WTC11 (cell line): ENCODE data around the gene PHAX. TPM values are rescaled to one million over a fixed set of nuclear protein-coding genes. Genes with fewer than 3 reads are reported as not detected.

ENCODE experiments used
- ATAC-seq: fragments of 200-7000 bp; cut with Tn5 transposase; 2 replicates; pipeline ENCODE4 v1.10.0; 2021; ENCODE audit warnings: mild to moderate bottlenecking, moderate library complexity
- CTCF ChIA-PET: fragments of 300-600 bp; sonication (Branson Sonifier 250); formaldehyde crosslinking; loops from one replicate; lab custom pipeline; 2021; ENCODE audit warnings: antibody characterized with exemption; lab: Charles Lee
- POLR2A ChIA-PET: fragments of 350-600 bp; sonication (Branson Sonifier 250); formaldehyde crosslinking; loops from one replicate; lab custom pipeline; 2021; ENCODE audit warnings: antibody characterized with exemption; lab: Charles Lee
- DNase-seq: peaks from one replicate; pipeline ENCODE4 v3.0.0; 2021; ENCODE audit warnings: low spot score
- H3K27ac Mint-ChIP-seq: 2 replicates; pipeline ENCODE4 v1.8.0; 2021; ENCODE audit warnings: mixed read lengths
- H3K27me3 Mint-ChIP-seq: 2 replicates; pipeline ENCODE4 v1.8.0; 2021; ENCODE audit warnings: low read depth, mild to moderate bottlenecking, moderate library complexity, mixed read lengths
- H3K36me3 Mint-ChIP-seq: 2 replicates; pipeline ENCODE4 v1.8.0; 2021; ENCODE audit warnings: mixed read lengths
- H3K4me1 Mint-ChIP-seq: 2 replicates; pipeline ENCODE4 v1.8.0; 2022; ENCODE audit warnings: mixed read lengths
- H3K4me3 Mint-ChIP-seq: 2 replicates; pipeline ENCODE4 v1.8.0; 2021; ENCODE audit warnings: mild to moderate bottlenecking, moderate library complexity, mixed read lengths
- H3K9me3 Mint-ChIP-seq: 2 replicates; pipeline ENCODE4 v1.8.0; 2021; ENCODE audit warnings: mixed read lengths
- AR ChIP-seq: fragments of 250-450 bp; sonication (Bioruptor Pico); IDR thresholded peaks from 2 replicates; pipeline ENCODE4 v1.9.0; 2021; ENCODE audit warnings: mild to moderate bottlenecking
- ARID4B ChIP-seq: sonication (generic); formaldehyde crosslinking; IDR thresholded peaks from 2 replicates; pipeline ENCODE4 v1.8.0; 2023; ENCODE audit warnings: missing genetic modification reagents, mild to moderate bottlenecking, borderline replicate concordance
- CTCF ChIP-seq: fragments of 200-600 bp; IDR thresholded peaks from 2 replicates; pipeline ENCODE4 v1.8.0; 2022; ENCODE audit warnings: antibody characterized with exemption
- FOXP4 ChIP-seq: sonication (generic); formaldehyde crosslinking; IDR thresholded peaks from 2 replicates; pipeline ENCODE4 v1.8.0; 2022; ENCODE audit warnings: mild to moderate bottlenecking, missing genetic modification reagents
- IRF2 ChIP-seq: sonication (generic); formaldehyde crosslinking; IDR thresholded peaks from 2 replicates; pipeline ENCODE4 v1.8.0; 2022; ENCODE audit warnings: low read depth, missing genetic modification reagents, borderline replicate concordance
- NFE2L1 ChIP-seq: sonication (generic); formaldehyde crosslinking; IDR thresholded peaks from 2 replicates; pipeline ENCODE4 v1.8.1; 2023; ENCODE audit warnings: missing genetic modification reagents
- OVOL2 ChIP-seq: fragments of 250-450 bp; sonication (Bioruptor Pico); IDR thresholded peaks from 2 replicates; pipeline ENCODE4 v1.9.0; 2021; ENCODE audit warnings: mild to moderate bottlenecking, borderline replicate concordance
- TEAD4 ChIP-seq: sonication (generic); formaldehyde crosslinking; IDR thresholded peaks from 2 replicates; pipeline ENCODE4 v1.8.0; 2022; ENCODE audit warnings: mild to moderate bottlenecking, missing genetic modification reagents
- USF1 ChIP-seq: sonication (generic); formaldehyde crosslinking; IDR thresholded peaks from 2 replicates; pipeline ENCODE4 v1.8.0; 2022; ENCODE audit warnings: mild to moderate bottlenecking, missing genetic modification reagents
- ZNF263 ChIP-seq: sonication (generic); formaldehyde crosslinking; IDR thresholded peaks from 2 replicates; pipeline ENCODE4 v1.8.1; 2022; ENCODE audit warnings: low read depth, mild to moderate bottlenecking, moderate library complexity, missing genetic modification reagents
- ZNF416 ChIP-seq: fragments of 250-450 bp; sonication (Bioruptor Pico); IDR thresholded peaks from 2 replicates; pipeline ENCODE4 v1.9.0; 2021; ENCODE audit warnings: mild to moderate bottlenecking, inconsistent platforms
- ZNF423 ChIP-seq: fragments of 250-450 bp; sonication (Bioruptor Pico); IDR thresholded peaks from 2 replicates; pipeline ENCODE4 v2.1.2; 2022; ENCODE audit warnings: mild to moderate bottlenecking, moderate library complexity
- ZNF512 ChIP-seq: sonication (generic); formaldehyde crosslinking; IDR thresholded peaks from 2 replicates; pipeline ENCODE4 v1.8.1; 2022; ENCODE audit warnings: missing genetic modification reagents, borderline replicate concordance
- total RNA-seq: library from RNA; stranded (reverse); gene quantifications from 3 replicates; pipeline ENCODE4 v1.2.3, GENCODE V29; 2021

PHAX gene
- total RNA-seq, 1 experiment from 2014 or later, result 58.2 TPM

GRCh38 chr5:126651013-126651577 lies 50.3 kb downstream of the PHAX start:
- Mint-ChIP-seq H3K36me3 (no peaks in the 10 kb centered on the region), H3K4me1 (peaks cover 3% of the 10 kb centered on the region)
- no peak for ATAC-seq
- no peak for DNase-seq
- TF ChIP-seq USF1 (CRISPR knock-in tag) (no peak), IRF2 (CRISPR knock-in tag) (no peak), OVOL2 (CRISPR knock-in tag) (no peak), TEAD4 (CRISPR knock-in tag) (no peak), FOXP4 (CRISPR knock-in tag) (no peak)
- TF ChIP-seq, all 79 proteins: peak for 0
- H3K9me3 Mint-ChIP-seq, result peaks cover 3% of the 10 kb centered on the region; the same call in 1 of the 2 replicates
- H3K27ac Mint-ChIP-seq, result no peak overlapping the region
- no peaks in the 10 kb centered on the region for H3K27me3 Mint-ChIP-seq
- ChIA-PET CTCF (no interaction called here), POLR2A (interaction anchor here (0.6 kb wide), 1 partner anchor 875 kb away, joined by 3 read pairs; no protein-coding TSS in a partner anchor)
- no peak overlapping the region for H3K4me3 Mint-ChIP-seq

- H3K27me3 Mint-ChIP-seq, result no peaks in the 10 kb centered on the region
- H3K4me1 Mint-ChIP-seq, result peaks cover 10% of the 10 kb centered on the region
- H3K36me3 Mint-ChIP-seq, result no peaks in the 10 kb centered on the region
- no peaks in the 10 kb centered on the region for H3K9me3 Mint-ChIP-seq
- ATAC-seq (no peak), DNase-seq (no peak)
- no peak overlapping the region; the same call in 1 of the 2 replicates for H3K27ac Mint-ChIP-seq
- ChIA-PET POLR2A (interaction anchor here (0.8 to 1.0 kb wide), 2 partner anchors 95 to 122 kb away, joined by 3 to 4 read pairs; no protein-coding TSS in a partner anchor), CTCF (interaction anchor here (0.8 to 2.7 kb wide), 3 partner anchors 16 to 124 kb away, joined by 3 to 14 read pairs (median 4); partner anchors contain the start of gene LMNB1)
- TF ChIP-seq NFE2L1 (CRISPR knock-in tag) (no peak), ZNF423 (CRISPR knock-in tag) (no peak), CTCF (peak; percentile 67)
- no peak overlapping the region for H3K4me3 Mint-ChIP-seq
Measured at GRCh38 chr5:126656401-126657007, 55.8 kb downstream of the PHAX start.

GRCh38 chr5:126658561-126658960 lies 57.8 kb downstream of the PHAX start:
- no peaks in the 10 kb centered on the region for H3K27me3 Mint-ChIP-seq
- H3K4me3 Mint-ChIP-seq, result no peak overlapping the region
- ChIA-PET POLR2A (interaction anchor here (0.6 to 2.5 kb wide), 2 partner anchors 119 to 138 kb away, joined by 5 to 10 read pairs; no protein-coding TSS in a partner anchor), CTCF (interaction anchor here (0.6 to 3.4 kb wide), 12 partner anchors 16 to 834 kb away, joined by 3 to 14 read pairs (median 4); partner anchors contain the start of genes LMNB1 and PHAX)
- H3K27ac Mint-ChIP-seq, result peak overlapping the region; percentile 35; the same call in 1 of the 2 replicates
- H3K9me3 Mint-ChIP-seq, result no peaks in the 10 kb centered on the region
- no peak for DNase-seq
- H3K36me3 Mint-ChIP-seq, result no peaks in the 10 kb centered on the region
- H3K4me1 Mint-ChIP-seq, result peaks cover 16% of the 10 kb centered on the region
- ATAC-seq, result no peak
- TF ChIP-seq TEAD4 (CRISPR knock-in tag) (no peak), ZNF416 (CRISPR knock-in tag) (no peak), ZNF263 (CRISPR knock-in tag) (no peak), AR (CRISPR knock-in tag) (no peak), IRF2 (CRISPR knock-in tag) (no peak), ZNF512 (CRISPR knock-in tag) (no peak), ARID4B (CRISPR knock-in tag) (no peak)
